ENCODE data around the gene JAKMIP2. TPM values are rescaled to one million over a fixed set of nuclear protein-coding genes. Genes with fewer than 3 reads are reported as not detected.

The JAKMIP2 gene
- total RNA-seq, 1 experiment from 2014 or later: not detected

- BruUV-seq (replicated peaks): no TSS peak
- H3K27ac ChIP-seq (ENCODE audit: low read length): no peak overlapping the region
- H3K9me3 ChIP-seq (ENCODE audit: control insufficient read depth, insufficient read depth, low read depth, low read length): no peaks in the 10 kb centered on the region
- DNase-seq (ENCODE audit: low read depth, low spot score): no peak
- H3K36me3 ChIP-seq (ENCODE audit: control insufficient read depth, insufficient read depth, low read length): no peaks in the 10 kb centered on the region
- H3K27me3 ChIP-seq (ENCODE audit: control insufficient read depth, insufficient read depth, low read length): no peaks in the 10 kb centered on the region
- no peak overlapping the region for H3K4me3 ChIP-seq (ENCODE audit: low read depth in 2 of 2, low read length in 2 of 2)
- in situ Hi-C loops (cut with HindIII; ENCODE audit: low pct_unique_long_range_greater_than_20kb, low sequenced_read_pairs) (no loop called here), intact Hi-C loops (cut with micrococcal nuclease; ENCODE audit: unreplicated experiment) (no loop called here)
- ChIA-PET POLR2A (no interaction called here), CTCF (no interaction called here)
- TF ChIP-seq CTCF (IDR thresholded peaks at IDR 0.05) (no peak), SIN3A (IDR thresholded peaks at IDR 0.05; ENCODE audit: borderline replicate concordance, insufficient read depth, low read depth, low read length) (no peak)
- ATAC-seq: no peak
- no peaks in the 10 kb centered on the region for H3K4me1 ChIP-seq (ENCODE audit: control insufficient read depth, insufficient read depth, low read length)
These were observed 29.8 kb downstream of the JAKMIP2 start for GRCh38 chr5:147752666-147753290.

- in situ Hi-C loops (cut with HindIII; ENCODE audit: low pct_unique_long_range_greater_than_20kb, low sequenced_read_pairs): no loop called here
- POLR2A ChIA-PET: no interaction called here
- CTCF ChIA-PET: no interaction called here
- no peak for DNase-seq (ENCODE audit: low read depth, low spot score)
- Histone ChIP-seq H3K9me3 (ENCODE audit: control insufficient read depth, insufficient read depth, low read depth, low read length) (no peaks in the 10 kb centered on the region), H3K4me3 (ENCODE audit: low read depth in 2 of 2, low read length in 2 of 2) (no peak overlapping the region), H3K4me1 (ENCODE audit: control insufficient read depth, insufficient read depth, low read length) (no peaks in the 10 kb centered on the region), H3K27ac (ENCODE audit: low read length) (no peak overlapping the region), H3K27me3 (ENCODE audit: control insufficient read depth, insufficient read depth, low read length) (no peaks in the 10 kb centered on the region), H3K36me3 (ENCODE audit: control insufficient read depth, insufficient read depth, low read length) (no peaks in the 10 kb centered on the region)
- TF ChIP-seq CTCF (IDR thresholded peaks at IDR 0.05): no peak
- TF ChIP-seq POLR2AphosphoS5 (IDR thresholded peaks at IDR 0.05; ENCODE audit: low read depth, low read length): no peak
- no peak for TF ChIP-seq REST (IDR thresholded peaks at IDR 0.05; ENCODE audit: insufficient read depth in 1 of 2, low read depth in 2 of 2, low read length in 1 of 2)
- no peak for TF ChIP-seq TCF7L2 (IDR thresholded peaks at IDR 0.05; ENCODE audit: low read depth, low read length)
- TF ChIP-seq SIN3A (IDR thresholded peaks at IDR 0.05; ENCODE audit: borderline replicate concordance, insufficient read depth, low read depth, low read length): no peak
- intact Hi-C loops (cut with micrococcal nuclease; ENCODE audit: unreplicated experiment): no loop called here
- no peak for ATAC-seq
- BruUV-seq (replicated peaks): no TSS peak
These were observed 30.5 kb downstream of the JAKMIP2 start for GRCh38 chr5:147752033-147752432.

All from Panc1 (cell line).